ENCODE measurements around the gene RND3. TPM values are rescaled to one million over a fixed set of nuclear protein-coding genes. Genes with fewer than 3 reads are reported as not detected.

RND3 gene
- total RNA-seq, 1 donor from 2014 or later = 208 TPM

DNA sequence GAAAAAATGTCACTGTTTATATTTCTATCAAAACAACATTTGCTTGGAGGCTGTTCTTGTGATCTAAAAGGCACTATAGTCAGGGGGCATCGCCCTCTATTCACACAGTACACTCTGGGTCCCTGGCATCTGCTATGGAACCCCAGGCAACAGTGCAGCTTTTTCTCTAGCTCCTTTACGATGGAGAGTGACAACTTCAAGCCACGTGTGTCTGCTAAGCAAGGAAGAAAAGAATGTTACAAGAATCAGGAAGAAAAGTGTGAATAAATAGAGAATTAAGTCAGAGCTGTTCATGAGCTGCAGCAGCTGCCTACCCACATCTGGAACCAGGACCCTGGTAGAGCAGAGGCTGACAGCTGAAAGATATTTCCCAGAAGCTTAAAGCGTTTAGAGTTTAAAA, 11.2 kb downstream of the RND3 start:
- peak; percentile 32 for DNase-seq (ENCODE audit: low read depth)

DNA sequence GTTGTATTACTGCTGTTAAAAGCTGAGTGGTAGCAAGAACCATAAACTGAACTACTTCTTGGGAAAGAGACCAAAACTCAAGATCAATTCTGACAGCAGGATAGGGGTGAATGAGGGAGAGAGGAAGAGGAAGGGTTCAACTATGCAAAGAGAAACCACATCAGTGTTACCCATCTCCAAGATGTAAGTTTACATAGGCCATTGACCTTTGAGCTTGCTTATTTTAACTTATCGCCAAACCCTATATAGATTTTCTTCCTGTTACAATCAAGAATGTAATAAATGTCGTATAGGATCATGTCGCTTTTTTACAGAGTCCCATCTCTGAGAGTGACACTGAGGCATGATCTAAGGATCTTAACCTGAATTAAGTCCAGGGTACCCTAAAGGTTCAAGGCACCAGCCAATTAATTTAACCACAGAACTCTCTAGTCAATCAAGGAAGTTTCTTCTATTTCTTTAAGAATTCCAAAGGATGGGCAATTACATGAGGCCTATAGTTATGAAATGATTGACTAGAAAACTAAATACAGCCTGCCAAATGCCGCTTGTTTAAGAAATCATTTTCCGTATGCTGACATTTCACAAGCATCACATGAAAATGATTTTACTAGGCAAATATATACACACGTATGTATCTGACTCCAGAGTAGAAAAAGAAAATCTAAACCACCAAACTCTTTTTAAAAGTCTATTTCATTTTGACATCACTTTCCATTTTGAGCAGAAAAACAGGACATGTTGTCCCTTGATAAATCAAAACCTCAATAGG, 11.8 kb downstream of the RND3 start:
- DNase-seq (ENCODE audit: low read depth) = no peak

DNA sequence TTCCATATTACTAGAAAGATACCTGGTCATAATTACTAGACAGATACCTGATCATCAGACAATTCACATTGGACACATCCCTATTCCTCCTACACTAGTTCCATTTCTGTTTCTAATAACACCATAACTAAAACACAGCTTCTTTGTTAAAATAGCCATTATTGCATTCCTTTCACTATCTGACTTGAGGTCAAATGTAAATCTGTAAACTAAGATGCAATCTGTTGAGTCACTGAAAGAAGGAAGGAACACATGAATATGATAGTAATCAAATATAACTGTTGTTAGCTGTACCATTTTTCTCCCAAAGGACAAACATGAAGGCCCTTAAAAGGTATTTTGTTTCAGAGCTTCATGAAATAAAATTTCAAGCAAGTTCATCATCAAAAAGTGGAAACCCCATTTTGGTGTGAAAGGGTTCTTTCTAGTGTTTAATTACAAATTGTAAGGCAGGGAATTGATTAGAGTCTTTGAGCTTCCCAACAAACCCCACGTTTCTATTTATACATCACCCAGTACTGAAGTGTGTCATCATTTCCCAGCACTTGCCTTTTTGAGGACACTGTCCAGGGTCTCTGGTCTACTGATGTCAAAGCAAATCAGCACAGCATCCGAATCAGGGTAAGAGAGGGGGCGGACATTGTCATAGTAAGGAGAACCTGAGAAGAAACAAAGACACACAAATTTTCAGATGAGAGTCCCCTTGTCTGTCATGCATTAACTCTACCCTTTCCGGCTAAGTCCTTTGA, 13.0 kb downstream of the RND3 start:
- peak; percentile 38 for DNase-seq (ENCODE audit: low read depth)

DNA sequence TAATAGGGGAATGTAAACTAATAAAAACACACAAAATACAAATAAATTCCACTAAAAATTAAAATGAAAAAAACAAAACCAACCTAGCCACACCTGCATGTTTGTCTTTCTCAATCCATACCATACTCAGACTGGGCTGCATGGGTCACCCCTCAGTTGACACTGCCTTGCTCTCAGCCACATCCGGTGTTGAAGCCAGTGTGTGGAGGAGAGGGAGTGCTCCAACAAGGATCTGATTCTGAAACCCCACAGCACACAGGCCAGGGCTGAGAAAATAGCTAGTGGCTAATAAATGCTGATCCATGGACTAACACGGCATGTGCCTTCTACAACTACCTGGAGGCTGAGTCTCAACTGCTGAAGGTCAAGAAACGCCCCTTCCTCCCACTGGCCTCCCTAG, 13.7 kb downstream of the RND3 start:
- DNase-seq (ENCODE audit: low read depth) = no peak

DNA sequence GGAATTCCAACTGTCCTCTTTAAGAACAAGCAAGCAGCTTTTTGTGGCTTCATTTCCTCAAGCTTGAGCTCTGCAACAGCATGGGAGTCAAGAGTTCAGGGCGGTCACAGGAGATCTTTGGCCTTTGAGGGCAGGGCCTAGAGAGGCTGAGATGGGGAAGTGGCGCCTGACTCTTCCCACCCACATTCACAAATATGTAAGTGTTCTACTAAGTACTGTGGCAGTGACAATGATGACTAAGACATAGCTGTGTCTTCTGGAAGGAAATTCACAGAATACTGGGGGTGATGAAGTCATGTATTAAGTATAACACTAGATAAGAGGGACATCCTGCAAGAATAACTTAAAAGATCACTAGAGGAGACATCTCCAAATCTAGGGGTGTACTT, 15.0 kb downstream of the RND3 start:
- peak; percentile 78 for DNase-seq (ENCODE audit: low read depth)

DNA sequence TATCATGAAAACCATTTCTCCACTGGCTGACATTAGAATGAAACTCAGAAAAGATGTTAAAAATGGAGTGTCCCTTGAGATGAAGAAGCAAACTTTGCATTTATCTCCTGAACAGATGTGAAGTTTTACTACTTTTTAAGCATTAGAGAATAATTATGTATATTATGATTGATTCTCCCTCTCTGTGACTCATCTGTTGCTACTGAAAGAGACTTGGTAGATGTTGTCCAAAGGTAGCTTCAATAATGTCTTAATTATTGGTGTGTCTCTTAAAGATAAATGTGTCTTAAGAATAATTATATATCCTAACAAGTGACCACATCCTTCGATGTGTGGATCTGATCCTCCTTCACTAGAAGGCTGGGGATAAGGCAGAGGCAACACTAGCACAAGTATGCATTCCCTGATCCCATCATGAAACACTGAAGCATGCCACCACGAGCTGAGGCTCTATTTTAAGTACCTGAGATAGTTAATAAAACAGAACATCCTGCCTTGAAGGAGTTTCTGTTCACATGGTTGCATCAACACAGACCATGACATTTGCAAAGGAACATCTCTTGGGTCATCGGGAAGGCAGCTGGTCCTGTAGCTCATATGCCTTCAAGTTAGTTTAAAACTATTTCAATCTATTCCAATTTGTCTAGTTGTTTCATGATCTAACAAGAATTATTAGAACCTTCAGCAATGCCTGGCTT, 15.5 kb downstream of the RND3 start:
- DNase-seq (ENCODE audit: low read depth) = peak; percentile 3

DNA sequence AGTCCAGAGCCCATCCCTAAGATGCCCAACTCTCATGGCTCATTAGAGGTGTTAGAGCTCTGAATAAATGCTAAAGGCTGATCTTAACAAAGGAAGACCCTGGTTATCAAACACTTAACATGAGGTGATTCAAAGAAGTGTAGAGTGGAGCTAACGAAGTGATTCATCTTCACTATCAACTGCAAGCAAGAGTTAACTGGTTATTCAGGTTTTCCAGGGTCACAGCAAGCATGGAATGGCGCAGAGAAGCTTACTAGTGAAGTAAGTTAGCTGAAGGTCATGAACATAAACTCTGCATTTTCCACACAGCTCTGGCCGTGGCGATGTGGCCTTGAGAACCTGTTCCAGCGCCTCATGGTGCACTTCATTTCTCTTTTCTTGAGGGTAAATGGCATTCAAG, 17.0 kb downstream of the RND3 start:
- peak; percentile 17 for DNase-seq (ENCODE audit: low read depth)

DNA sequence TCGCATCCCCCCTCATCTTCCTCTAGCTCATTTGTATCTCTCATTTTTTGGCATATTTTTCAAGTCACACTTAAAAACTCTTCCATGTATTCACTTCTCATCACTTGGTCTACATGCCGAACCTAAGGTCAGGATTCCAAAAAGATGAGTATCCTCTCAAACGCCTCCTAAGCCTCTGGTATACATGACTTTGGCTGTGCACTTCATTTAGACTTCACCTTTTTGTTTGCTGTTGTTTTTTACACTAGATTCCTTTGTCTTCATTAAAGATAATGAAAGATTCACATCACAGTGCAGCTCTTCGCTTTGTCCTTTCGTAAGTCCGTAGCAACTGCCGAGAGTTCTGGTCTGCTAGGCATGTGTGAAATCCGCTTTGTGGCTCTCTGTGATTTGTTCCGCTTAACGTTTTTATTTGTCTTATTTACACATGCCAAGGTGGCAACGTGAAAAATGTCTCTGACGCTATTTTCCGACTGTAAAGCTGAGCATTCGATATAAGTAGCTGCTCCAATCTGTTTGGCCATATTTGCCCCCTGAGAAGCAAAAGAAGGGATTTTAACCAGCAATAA, 17.7 kb downstream of the RND3 start:
- DNase-seq (ENCODE audit: low read depth) = no peak

DNA sequence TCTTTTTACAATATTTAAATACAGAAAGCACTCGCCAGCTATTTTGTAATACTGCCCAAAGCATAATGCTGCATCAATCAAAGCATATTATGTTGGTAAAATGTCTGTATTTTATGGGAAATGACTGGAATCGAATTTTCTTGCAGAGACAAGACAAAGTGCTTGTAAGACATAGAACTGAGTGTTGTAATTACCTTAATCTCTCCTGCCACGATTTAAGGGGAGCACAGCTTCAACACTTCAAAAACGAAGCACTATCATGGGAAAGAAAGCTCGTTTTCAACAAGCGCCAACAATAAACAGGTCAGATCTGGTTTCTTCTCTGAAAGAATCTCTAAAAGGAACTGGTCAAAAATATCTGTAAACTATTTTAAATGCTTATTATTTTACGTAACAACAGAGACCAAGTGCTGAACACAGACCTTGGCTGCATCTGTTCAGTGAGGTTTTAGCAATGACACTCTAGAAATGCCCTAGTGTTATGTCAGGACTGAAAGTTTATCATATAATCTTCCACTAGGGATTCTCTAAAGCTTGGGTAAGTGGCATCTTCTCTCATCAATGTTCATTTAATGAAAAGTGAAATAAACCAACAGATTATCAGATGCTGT, 19.0 kb downstream of the RND3 start:
- DNase-seq (ENCODE audit: low read depth) = no peak

DNA sequence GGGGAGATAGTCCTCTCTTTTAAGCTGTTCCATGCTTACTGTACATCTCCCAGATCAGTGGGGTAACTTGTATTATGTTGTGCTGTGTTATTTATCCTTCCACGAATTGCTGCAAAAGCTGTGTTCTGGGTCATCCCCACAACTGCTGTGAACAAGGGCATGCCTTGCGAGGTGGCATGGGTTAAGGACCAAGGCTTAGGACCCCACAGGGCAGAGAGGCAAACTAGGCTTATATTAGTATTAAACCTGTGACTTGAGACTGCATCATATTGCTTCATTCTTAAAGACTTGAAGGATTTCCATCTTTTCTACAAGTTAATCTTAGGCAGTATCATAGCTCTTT, 19.9 kb downstream of the RND3 start:
- no peak for DNase-seq (ENCODE audit: low read depth)

DNA sequence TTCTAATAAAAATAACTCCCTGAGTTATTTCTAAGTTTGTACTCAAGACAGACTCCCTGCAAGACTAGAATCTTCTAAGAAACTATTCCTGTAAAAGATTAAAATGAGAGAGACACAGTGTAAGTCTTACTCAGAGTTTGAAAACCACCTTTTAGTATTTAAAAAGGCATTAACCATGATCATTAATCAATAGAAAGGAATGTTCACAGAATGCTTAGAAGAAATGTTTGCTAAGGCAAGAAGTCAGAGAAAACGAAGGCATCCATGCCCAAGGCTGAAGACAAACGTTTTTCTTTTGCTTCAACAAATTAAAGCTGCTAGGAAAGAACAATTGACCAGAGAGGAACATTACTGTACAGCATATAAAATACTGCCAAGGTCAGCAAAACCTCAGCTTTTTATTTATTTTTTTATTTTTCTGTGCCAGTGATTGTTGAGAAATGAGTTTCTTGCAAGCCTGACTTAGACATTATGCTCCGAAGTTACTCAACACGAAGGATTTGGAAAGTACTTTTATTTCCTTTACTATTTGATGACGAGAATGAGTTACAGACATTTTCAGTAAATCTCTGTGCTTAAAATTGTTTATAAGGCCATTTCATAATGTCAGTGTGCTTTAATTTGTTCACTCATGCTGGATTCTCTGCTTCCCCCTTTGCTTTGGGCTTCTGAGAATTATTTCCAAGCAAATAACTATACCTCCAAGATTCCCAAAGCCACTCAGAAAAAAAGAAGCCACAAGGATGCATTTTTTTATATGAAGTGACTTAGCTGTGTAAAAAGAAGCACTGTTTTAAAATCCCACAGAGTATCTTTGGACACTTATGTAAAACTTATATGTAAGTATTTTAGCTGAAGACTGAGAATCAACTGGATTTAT, 20.5 kb downstream of the RND3 start:
- DNase-seq (ENCODE audit: low read depth) = peak; percentile 91

DNA sequence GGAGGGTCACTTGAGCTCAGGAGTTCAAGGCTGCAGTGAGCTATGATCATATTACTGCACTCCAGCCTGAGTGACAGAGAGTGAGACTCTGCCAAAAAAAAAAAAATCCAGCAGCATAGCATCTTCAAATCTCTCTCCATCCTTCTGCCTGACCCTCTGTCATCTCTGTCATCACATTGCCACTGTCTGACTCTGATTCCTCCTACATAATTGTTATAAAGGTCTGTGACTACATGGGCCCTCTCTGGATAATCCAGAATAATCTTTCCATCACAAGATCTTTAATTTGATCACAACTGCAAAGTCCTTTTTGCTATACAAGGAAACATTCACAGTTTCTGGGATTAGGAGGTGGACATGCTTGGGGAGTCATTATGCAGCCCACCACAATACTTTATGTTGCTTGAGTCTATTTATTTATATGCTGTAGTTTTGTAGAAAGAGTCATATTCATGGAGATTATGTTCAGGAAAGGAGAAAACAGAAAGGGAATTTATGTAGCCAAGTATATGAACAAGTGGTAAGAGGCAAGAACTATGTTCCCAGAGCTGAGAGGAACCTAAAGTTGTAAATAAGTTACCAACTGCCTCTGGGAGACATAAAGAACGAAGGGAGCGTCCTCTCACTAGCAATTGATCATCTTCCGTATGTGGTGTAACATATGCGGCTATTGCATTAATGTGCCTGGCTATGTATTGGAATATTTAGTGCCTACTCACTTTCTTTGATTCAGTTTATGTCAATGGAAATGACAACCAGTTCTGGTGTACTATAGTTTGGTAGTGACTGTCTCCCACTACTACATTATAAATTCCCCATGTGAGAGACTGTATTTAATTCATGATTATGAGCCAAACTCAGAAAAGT, 21.5 kb downstream of the RND3 start:
- peak; percentile 13 for DNase-seq (ENCODE audit: low read depth)

DNA sequence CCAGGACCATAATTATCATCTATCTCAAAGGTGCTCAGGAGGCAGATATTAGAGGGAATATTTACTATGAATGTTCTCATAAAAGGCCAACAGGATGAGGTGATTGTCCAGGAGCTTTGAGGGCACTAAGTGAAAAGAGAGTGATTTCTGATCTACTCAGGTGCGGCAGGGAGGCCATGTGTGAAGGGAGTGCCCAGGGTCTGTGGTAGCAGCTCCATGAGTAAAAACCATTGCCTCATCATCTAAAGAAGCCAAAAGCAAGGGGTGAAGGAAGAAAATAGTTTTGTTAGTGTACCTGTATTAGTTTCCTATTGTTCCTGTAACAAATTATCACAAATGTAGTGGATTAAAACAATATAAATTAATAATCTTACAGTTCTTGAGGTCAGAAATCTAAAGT, 22.5 kb downstream of the RND3 start:
- no peak for DNase-seq (ENCODE audit: low read depth)

DNA sequence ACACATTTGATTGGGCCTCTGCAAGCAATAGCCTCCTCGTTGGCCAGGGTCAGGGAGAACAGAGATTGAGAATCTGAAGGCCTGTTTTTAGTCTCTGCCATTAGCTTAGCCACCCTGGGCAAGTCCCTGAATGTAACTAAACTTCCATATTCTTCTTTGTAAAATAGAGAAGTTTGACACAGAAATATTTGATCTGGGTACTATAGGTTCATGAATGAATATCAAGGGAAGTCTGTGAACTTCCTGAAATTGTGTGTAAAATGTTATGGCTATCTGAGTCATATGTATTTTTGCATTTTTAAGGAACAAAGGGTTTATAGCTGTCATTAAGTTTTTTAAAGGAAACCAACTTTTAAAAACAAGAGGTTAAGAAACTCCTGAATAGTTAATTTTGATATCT, 23.2 kb downstream of the RND3 start:
- DNase-seq (ENCODE audit: low read depth) = peak; percentile 8

DNA sequence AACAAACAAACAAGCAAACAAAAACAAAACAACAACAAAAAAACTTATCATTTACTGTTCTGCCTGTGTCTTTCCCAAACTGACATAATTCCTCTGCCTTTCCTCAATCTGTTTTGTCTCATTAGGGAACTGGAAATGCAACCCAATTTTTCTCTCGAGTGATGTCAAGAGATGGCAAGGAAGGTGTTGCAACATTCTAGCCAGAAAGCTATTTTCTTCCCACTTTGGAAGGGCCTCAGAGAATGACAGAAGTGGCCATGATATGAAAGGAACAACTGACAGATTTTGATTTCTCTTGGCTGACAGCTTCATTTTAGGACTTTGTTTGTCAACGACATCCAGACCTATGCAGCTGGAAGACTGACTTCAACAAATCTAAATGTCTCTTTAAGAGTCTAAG, 24.7 kb downstream of the RND3 start:
- no peak for DNase-seq (ENCODE audit: low read depth)

DNA sequence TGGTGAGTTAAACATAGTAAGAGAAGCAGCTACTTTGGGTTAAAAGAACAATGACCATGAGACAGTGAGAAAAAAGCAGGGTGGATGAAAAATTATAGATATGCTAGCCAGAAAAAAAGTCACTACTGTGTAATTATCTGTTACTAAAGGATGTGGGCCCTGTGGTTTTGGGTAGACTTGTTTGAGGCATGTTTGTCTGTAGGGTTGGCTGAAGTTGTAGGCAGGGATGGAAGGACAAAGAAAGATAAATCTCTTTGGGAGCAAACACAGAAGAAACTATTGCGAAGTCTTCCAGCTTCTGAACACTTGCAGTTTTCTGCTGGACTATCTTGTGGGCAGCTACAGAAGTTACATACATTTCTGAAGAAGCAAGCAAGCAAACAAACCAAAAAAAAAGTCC, 28.2 kb downstream of the RND3 start:
- no peak for DNase-seq (ENCODE audit: low read depth)

DNA sequence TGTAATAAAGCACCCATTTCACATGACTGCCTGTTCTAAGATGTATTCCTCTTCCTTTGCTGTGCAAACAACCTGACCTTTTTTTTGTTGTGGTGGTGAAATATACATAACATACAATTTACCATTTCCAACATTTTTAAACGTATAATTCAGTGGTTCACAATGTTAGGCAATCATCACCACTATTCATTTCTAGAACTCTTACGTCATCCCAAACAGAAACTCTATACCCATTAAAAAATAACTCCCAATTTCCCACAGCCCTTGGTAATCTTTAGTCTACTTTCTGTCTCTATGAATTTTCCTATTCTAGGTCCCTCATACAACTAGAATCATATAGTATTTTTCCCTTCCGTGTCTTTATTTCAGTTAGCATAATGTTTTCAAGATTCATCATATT, 36.7 kb downstream of the RND3 start:
- DNase-seq (ENCODE audit: low read depth) = no peak

DNA sequence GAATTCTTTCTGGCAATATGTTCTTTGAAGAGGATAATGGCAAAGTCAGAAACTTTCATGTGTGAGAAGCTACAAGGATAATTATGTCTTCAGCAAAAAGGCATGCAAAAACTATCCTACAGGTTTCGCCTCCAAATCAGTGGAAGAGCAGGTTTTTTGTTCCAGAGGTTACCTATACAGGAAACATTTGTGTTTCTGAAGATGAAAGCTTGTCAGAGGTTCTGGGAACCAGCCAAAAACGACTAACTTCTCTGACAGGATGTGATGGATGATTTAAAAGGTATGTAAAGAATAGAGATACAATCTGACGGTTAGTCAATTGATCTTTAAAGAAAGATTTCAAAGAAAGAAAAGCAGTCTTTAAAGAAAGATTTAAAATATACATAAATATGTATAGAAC, 37.6 kb downstream of the RND3 start:
- DNase-seq (ENCODE audit: low read depth) = no peak

DNA sequence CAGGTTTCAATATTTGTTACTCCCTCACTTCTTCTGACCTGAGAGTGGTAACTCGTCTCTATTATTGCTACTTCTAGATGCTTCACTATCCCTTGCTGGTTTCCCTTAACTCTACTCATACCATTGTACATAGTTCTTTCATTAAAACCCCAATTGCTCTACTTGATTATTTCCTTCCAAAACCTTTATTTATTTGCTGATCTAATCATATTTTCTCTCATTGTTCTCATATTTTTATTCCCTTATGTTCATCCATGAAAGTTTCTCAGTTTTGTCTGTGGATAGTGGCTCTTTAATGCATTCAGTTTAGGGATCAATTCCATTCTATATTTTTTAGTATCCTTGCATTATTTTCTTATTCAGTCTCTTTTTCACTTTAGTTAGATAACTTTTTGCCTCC, 42.1 kb downstream of the RND3 start:
- DNase-seq (ENCODE audit: low read depth) = no peak

DNA sequence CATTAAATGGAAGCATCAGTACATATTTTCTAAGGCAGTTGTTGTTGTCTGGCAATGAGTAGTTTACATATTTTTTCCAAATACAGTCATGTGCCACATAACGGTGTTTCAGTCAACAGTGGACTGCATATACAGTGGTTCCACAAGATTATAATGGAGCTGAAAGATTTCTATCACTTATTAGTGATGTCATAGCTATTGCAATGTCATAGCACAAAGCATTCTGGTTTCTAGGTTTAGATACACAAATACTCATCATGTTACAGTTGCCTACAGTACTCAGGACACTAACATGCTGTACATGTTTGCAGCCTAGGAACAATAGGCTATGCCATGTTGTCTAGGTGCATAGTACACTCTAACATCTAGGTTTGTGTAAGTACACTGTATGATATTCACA, 45.0 kb downstream of the RND3 start:
- no peak for DNase-seq (ENCODE audit: low read depth)
